Effector CD4-positive, alpha-beta T cell (primary cell): ENCODE data around the gene FTH1.
"Not testable (repeated sequence)": the region's sequence is repeated elsewhere in the genome, so short reads cannot be mapped to it uniquely, and the experiment has no call there.

Source experiments
- DNase-seq: peaks from one replicate; pipeline ENCODE4 v3.0.0-alpha.2; 2020

The FTH1 gene

DNA sequence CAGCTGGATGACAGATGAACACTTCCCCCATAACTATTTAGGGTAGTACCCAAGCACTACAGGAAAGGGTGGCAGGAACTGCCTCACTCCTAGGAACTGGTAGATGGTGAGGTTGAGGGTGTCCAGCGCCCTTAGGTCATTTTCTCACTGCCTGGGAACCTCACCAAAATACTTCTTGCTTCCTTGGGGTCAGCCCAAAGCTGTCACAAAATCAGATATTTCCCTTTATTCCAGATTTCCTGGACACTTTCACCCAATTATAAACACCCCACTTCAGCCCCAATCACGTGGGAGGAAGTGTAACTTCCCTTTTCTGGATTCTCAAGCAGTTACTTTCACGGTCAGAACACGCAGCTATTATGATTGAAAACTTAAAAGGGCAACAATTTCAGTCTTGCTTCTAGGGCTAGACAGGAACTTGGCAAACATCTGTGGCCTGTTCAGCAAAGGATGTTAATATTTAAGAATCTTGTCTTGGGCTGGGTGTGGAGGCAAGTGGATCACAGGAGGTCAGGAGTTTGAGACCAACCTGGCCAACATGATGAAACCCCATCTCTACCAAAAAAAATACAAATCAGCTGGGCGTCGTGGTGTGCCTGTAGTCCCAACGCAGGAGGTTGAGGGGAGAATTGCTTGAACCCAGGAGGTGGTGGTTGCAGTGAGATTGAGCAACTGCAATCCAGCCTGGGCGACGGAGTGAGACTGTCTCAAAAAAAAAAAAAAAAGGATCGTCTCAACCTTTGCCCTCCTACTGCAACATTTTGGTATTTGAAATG lies 4.0 kb downstream of the FTH1 start:
- no peak for DNase-seq

DNA sequence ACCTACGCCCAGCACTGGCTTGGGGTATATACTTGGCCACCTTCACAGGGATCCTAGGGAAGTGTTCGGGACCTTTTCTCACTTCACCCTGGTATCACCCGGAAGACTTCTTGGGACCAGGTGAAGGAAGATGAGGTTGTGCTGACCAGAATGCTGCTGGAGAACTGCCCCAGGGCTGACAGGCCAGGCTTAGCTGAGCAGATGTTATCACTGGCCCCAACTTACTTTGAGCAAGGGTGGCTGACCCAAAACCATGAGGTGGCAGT lies 4.5 kb downstream of the FTH1 start:
- DNase-seq: no peak

- no peak for DNase-seq
Measured at GRCh38 chr11:61962213-61963015, 5.0 kb downstream of the FTH1 start.

DNA sequence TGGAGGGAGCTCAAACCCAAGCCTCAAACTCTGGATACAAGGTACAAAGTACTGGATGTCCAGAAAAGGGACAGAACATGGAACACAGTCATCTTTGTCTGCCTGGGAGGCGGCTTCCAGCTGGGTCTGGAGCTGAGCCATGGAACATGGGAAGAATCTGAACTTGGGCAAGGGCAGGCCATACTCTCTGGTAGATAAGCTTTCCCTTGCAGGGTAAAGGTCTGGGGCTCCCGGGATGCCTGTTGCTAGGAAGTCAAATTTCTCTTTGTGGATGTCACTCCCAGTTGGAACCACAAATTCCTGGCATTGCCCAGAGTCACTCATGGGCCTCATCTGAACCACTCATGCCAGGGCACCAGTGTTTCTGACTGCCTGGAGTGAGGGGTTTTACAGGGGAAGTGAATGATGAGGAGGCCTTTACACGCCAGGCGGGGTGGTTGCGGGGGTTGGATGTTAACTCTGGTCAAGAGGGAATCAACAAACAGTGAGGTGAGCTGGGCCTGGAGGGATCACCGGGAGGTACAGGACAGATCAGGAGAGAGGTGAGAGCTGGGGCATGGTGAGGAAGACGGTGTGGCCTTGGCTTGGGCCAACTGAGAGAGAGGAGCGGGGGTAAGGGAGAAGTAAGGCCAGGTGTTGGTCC lies 5.7 kb downstream of the FTH1 start:
- no peak for DNase-seq

DNA sequence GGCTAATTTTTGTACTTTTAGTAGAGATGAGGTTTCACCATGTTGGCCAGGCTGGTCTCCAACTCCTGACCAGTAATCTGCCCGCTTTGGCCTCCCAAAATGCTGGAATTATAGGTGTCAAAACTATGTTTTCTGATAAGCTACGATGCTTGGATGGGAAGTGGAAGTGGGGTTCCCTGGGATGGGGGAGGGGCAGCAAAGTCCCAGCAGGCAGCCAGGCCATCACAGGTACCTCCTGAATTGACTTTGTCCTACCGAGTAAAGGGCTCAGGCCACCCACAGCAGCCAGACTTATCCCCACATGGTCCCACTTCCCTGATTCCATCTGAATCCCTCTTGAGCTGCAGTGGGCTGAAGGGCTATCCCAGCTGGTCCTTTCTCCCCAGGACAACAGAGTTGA lies 6.9 kb downstream of the FTH1 start:
- no peak for DNase-seq

GRCh38 chr11:61959678-61960077 lies 7.8 kb downstream of the FTH1 start:
- DNase-seq: no peak

DNA sequence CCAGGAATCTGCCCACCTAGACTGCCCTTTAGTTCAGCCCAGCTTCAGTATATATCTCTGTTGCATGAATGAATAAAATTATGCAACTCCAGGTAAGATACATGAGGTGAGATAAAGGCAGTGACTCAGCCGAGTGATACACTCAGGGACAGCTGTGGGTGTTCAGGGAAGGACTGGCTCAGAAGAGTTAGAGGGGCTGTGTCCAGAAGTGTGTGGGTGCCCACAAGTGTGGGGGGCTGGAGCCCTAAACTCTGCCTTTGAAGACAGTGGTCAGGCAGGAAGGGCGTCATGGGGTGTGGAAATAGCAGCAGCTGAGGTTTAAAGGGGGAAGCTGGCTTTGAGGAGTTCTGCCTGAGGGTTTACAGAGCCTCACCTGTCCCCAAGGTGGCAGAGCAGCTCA lies 8.3 kb downstream of the FTH1 start:
- no peak for DNase-seq

DNA sequence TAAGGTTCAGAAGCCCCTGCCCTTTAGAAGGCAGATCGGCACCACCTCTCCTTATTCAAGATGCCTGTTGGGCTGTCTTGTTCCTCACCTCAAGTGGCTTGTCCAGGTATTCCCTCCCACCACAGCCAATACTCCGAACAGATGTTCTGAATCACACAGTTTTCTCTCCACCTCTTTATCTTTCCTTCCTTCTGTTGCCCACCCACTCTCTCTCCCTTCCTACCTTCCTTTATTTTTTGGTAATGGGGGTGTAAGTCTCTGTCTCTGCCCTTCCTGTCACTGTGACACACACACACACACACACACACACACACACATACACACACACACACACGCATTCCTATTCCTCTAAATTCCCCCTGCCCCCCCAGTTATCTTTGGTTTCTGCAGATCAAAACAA lies 8.8 kb downstream of the FTH1 start:
- no peak for DNase-seq

DNA sequence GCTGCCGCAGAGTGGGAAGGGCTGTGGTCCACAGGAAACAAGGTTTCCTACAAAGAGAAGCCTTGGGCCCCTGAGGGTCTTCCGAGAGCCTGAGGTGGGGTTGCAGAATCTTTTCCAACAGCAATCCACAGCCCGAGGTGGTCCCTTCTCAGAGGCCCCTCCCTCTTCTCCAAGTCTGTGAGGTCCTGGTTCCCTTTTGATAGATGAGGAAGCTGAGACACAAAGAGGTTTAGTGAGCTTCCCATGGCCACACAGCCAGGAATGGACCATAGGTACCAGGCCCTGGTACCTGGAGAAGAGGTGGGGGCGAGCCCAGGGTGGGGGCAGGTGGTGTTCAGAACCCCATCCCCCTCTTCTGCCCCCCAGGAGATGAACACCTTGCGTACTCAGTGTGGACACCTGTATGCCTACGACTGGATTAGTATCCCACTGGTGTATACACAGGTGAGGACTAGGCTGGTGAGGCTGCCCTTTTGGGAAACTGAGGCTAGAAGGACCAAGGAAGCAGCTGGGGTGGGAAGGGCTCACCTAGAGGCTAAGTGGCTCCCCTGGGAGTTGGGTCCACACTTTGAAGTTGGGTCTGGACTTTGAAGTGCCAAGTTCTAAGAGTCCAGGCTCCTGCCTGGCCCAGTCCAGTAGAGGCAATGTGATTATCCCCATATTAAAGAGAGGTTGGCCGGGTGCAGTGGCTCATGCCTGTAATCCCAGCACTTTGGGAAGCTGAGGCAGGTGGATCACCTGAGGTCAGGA lies 10.2 kb downstream of the FTH1 start:
- DNase-seq: no peak

DNA sequence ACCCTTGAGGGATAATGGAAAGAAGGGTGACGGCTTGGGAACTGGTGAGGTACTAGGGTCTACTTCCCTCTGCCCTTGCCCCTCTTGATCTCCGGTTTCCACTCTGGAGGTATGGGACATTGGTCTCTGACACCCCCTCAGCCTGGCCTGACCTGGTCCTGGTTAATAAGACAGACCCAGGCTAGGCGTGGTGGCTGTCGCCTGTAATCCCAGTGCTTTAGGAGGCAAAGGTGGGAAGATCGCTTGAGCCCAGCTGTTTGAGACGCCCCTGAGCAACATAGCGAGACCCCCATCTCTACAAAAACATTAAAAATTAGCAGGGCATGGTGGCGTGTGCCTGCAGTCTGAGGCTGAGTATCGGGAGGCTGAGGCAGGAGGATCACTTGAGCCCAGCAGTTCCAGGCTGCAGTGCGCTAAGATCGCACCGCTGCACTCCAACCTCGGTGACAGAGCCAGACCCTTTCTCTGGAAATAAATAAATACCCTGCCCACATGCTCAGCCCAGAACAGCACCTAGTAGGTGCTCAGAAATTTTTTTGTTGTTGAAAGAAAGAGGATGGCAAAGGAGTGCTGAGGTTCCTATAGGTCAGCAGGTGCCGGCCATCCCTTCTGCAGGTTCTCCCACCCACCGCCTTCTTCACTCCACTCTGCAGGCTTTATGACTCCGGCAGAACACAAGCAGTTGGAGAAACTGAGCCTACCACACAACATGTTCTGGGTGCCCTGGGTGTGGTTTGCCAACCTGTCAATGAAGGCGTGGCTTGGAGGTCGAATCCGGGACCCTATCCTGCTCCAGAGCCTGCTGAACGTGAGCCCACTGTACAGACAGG lies 11.0 kb downstream of the FTH1 start:
- DNase-seq: no peak

DNA sequence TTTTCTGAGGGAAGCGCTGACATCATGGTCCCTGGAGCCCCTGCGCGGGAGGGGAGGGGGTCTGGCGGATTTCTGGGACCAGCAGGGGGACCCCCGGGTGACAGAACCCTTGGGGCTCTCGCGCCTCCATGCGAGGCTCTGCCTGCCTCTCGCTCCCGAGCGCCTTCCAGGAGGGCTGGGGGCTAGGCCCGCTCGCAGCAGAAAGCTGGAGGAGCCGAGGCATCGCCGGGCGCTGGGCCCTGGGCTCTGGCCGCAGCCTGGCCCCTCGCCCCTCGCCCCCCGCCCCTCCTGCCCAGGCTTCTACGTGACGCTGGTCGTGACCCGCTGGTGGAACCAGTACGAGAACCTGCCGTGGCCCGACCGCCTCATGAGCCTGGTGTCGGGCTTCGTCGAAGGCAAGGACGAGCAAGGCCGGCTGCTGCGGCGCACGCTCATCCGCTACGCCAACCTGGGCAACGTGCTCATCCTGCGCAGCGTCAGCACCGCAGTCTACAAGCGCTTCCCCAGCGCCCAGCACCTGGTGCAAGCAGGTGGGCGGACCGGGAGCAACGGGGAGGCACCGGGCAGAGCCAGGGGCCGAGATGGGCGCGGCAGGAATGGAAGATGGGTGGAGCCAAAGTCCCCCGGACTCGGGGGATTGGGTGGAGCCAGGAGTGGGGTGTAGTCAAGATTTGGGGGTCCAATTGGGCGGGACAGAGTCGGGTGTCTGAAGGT lies 11.9 kb downstream of the FTH1 start:
- DNase-seq: no peak

GRCh38 chr11:61954851-61955421 lies 12.5 kb downstream of the FTH1 start:
- DNase-seq: no peak

DNA sequence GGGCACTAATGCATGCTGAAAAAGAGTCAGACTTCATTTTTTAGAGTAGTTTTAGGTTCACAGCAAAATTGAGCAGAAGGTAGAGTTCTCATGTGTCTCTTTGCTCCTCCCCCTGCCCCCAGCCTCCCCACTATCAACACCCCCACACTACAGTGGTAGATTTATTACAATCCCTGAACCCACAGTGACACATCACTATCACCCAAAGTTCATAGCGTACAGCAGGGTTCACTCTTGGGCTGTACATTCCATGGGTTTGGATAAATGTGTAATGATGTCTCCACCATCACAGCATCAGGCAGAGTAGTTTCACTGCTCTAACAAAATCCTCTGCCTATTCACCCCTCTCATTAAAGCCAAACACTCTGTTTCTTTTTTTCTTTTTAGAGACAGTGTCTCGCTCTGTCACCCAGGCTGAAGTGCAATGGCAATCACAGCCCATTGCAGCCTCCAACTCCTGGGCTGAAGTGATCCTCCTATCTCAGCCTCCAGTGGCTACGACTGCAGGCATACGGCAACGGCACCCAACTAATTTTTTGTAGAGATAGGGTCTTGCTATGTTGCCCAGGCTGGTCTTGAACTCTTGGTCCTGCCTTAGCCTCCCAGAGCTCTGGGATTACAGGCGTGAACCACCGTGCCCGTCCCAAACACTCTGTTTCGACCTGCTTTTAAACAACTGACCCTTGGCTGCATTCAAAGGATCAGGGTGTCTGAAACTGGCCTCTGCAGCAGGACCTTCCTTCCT lies 13.2 kb downstream of the FTH1 start:
- no peak for DNase-seq

DNA sequence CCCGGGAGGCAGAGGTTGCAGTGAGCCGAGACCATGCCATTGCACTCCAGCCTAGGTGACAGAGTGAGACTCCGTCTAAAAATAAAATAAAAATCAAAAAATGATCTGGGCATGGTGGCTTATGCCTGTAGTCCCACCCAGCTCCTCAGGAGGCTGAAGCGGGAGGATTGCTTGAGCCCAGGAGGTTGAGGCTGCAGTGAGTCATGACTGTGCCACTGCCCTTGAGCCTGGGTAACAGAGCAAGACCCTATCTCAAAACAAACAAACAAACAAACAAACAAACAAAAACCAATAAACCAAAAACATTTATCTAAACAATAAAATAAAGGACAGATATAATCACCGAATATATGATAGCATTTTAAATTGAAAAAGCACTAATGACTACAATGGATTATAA lies 13.8 kb downstream of the FTH1 start:
- DNase-seq: not testable (repeated sequence)

GRCh38 chr11:61952882-61953281 lies 14.6 kb downstream of the FTH1 start:
- no peak for DNase-seq

GRCh38 chr11:61951484-61952135 lies 15.8 kb downstream of the FTH1 start:
- DNase-seq: no peak

- no peak for DNase-seq
Measured at GRCh38 chr11:61950035-61950547, 17.3 kb downstream of the FTH1 start, which contains the start of gene BEST1. TSS of gene BEST1 (plus strand) at chr11:61950351. CDS start at chr11:61951807, 1,456 bp downstream.

- DNase-seq: no peak
Measured at GRCh38 chr11:61949169-61950034, 18.0 kb downstream of the FTH1 start.

GRCh38 chr11:61948505-61948904 lies 18.9 kb downstream of the FTH1 start:
- no peak for DNase-seq
